HL-60 (cell line): ENCODE data around the gene CACYBP.

Source experiments
- CTCF ChIP-seq: IDR thresholded peaks from one replicate; pipeline ENCODE4 v1.5.1; 2011; ENCODE audit warnings: low read length, control low read depth, inconsistent platforms; ENCODE audit not compliant: insufficient read depth
- POLR2AphosphoS5 ChIP-seq: IDR thresholded peaks from 2 replicates; pipeline ENCODE4 v1.6.1; 2012; ENCODE audit warnings: low read depth
- REST ChIP-seq: IDR thresholded peaks from 2 replicates; pipeline ENCODE4 v1.6.1; 2012; ENCODE audit warnings: low read depth; ENCODE audit not compliant: insufficient replicate concordance

GRCh38 chr1:175015243-175015642 lies 15.5 kb downstream of the CACYBP start:
- TF ChIP-seq CTCF (no peak), POLR2AphosphoS5 (no peak), REST (no peak)
